NCI-H748 treated with DMSO at 0.1 percent for 48 hours (cell line): Measurements from ENCODE around the gene BRI3BP.
"Not testable (repeated sequence)": the region's sequence is repeated elsewhere in the genome, so short reads cannot be mapped to it uniquely, and the experiment has no call there.

Source experiments
- DNase-seq: peaks from one replicate; lab custom pipeline; 2025; lab: John Stamatoyannopoulos, UW

The BRI3BP gene

DNA sequence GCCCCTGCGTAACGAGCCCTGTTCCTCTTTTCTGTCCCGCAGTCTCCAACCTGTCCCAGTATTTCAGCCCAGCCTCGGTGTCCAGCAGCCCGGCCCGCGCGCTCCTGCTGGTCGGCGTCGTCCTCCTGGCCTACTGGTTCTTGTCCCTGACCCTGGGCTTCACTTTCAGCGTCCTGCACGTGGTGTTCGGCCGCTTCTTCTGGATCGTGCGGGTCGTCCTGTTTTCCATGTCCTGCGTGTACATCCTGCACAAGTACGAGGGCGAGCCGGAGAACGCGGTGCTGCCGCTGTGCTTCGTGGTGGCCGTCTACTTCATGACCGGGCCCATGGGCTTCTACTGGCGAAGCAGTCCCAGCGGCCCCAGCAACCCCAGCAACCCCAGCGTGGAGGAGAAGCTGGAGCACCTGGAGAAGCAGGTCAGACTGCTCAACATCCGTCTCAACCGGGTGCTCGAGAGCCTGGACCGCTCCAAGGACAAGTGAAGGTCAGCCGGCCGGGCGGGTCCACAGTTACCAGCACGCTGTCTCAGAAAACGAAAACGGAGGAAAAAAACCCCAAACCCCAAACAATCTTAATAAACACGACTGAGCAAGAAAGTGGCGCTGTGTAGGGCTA, 31.6 kb downstream of the BRI3BP start:
- no peak for DNase-seq

- no peak for DNase-seq
Observed at GRCh38 chr12:125025606-125026235, 32.3 kb downstream of the BRI3BP start.

DNA sequence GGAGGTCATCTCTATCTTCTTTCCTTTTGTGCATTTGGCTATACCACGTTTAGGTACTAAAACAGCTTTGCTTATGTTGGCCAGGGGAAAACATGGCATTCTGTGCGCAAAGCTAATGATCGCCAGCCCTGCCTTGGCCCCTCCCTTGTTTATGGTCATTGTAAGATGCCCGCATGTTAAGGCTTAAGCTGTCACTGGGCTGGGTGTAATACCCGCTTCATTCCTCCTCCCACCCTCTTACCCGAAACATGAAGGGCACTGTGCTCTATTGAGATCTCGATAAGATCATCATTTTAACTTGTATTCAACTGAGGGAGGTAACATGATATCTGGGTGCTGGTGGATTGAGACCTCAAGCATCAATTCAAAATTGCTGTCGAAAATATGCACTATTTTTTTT, 34.7 kb downstream of the BRI3BP start:
- no peak for DNase-seq

DNA sequence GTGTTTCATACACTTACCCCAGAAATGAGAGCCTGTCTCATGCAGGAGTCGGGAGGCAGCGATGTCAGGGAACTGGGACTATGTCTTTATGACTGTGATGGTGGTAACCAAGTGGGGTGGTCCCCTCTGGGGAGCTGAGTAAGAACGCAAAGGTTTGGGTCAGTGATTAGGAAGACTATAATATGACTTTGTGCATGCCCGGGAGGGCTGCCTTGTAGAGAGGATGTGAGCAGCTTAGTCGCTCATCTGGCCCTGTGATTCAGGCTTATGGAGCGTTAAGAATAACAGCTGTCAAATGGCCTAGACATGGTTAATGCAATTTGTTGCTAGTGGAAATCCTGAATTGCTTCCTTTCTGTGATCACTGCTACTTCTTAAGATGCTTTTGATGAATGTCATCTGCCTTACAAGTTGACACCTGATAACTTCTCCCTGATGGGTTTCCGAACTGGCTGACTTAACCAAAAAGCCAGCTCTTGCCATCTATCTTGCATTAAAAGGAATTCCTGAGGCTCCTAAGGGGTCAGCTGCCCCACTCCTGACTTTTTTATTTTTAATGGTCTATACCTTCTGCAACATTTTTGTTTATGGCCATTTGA, 36.4 kb downstream of the BRI3BP start:
- no peak for DNase-seq

DNA sequence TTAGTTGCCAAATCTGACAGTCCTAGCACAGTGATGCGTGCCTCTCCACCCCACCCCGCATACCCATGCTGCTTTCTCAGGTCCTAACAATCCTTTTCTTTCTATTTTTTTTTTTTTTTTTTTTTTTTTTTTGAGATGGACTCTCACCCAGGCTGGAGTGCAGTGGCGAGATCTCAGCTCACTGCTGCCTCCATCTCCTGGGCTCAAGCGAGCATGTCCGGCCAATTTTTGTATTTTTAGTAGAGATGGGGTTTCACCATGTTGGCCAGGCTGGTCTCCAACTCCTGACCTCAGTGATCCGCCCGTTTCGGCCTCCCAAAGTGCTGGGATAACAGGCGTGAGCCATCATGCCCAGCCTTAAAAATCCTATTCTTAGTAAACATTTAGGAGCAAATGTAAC, 38.0 kb downstream of the BRI3BP start:
- DNase-seq = not testable (repeated sequence)

GRCh38 chr12:125032466-125033152, 39.2 kb downstream of the BRI3BP start:
- DNase-seq = no peak

- DNase-seq = no peak
Observed at GRCh38 chr12:125033288-125033687, 39.8 kb downstream of the BRI3BP start.

GRCh38 chr12:125038976-125039625, 45.7 kb downstream of the BRI3BP start:
- no peak for DNase-seq

GRCh38 chr12:125049093-125049458, 55.6 kb downstream of the BRI3BP start:
- DNase-seq = no peak

DNA sequence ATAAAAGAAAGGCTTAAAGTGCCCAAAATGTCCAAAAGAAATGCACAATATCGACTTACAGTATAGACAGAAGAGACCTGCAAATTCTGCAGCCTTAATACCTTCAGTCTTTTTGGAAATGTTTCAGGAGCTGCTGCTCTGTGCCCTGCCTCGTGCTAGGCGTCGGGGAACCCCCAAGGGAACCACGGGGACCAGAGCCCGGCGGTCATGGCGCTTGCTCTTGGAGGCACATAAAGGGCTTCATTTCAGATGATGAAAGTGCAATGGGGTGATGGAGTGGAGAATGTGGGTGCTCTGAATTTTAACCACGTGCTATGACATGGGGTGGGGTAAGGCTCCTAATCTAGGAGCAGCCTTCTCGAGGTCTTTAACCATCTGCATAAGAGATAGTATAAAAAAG, 57.0 kb downstream of the BRI3BP start:
- DNase-seq = no peak

GRCh38 chr12:125050868-125051267, 57.4 kb downstream of the BRI3BP start:
- no peak for DNase-seq

GRCh38 chr12:125053821-125054220, 60.4 kb downstream of the BRI3BP start:
- no peak for DNase-seq

- DNase-seq = no peak
Observed at GRCh38 chr12:125055591-125055990, 62.1 kb downstream of the BRI3BP start.

DNA sequence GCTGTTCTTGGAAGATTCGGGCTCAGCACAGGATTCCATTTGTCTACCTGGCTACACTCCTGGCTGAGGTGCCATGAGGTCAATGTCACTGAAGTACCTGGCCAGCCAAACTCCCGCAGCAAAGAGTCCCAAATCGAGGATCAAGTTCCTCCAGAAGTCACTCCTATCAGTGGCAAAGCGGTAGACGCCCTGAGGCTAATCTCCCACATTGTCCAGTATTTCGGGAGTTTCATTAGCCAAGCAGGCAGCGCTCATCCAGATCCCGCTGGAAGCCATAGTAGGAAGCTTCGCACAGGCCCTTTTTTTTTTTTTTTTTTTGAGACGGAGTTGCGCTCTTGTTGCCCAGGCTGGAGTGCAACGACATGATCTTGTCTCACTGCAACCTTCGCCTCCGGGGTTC, 62.9 kb downstream of the BRI3BP start:
- no peak for DNase-seq

GRCh38 chr12:125057708-125058107, 64.3 kb downstream of the BRI3BP start:
- no peak for DNase-seq

GRCh38 chr12:125061229-125061628, 67.8 kb downstream of the BRI3BP start:
- no peak for DNase-seq

DNA sequence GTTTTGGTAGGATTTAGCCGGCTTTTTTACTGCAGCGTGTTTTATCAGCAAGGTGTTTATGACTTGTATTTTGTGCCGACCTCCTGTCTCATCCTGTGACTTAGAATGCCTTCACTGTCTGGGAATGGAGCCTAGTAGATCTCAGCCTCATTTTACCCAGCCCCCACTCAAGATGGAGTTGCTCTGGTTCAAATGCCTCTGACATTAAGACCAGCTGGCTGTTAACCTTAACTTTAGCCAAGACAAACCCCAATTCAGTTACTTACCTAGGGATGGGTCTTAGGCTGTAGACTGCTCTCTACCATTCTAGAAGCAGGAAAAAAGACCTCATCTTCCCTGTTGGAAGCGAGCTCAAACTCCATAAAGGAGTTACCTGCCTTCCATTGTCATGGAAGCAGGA, 70.1 kb downstream of the BRI3BP start:
- DNase-seq = not testable (repeated sequence)

DNA sequence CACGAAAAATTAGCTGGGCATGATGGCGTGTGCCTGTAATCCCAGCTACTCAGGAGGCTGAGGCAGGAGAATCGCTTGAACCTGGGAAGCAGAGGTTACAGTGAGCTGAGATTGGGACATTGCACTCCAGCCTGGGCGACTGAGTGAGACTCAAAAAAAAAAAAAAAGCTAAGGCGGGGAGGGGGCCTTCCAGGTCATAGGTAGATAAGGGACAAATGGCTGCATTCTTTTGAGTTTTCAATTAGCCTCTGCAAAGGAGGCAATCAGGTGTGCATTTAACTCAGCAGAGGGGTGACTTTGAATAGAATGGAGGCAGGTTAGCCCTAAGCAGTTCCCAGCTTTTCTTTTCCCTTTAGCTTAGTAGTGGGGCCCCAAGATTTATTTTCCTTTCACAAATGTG, 71.0 kb downstream of the BRI3BP start:
- DNase-seq = no peak

GRCh38 chr12:125065021-125065918, 71.8 kb downstream of the BRI3BP start, which contains the start of gene AACS:
Gene AACS, plus strand, starts transcription at chr12:125065435. Its CDS starts 150 bp downstream, at chr12:125065585.
- DNase-seq = peak; percentile 50

DNA sequence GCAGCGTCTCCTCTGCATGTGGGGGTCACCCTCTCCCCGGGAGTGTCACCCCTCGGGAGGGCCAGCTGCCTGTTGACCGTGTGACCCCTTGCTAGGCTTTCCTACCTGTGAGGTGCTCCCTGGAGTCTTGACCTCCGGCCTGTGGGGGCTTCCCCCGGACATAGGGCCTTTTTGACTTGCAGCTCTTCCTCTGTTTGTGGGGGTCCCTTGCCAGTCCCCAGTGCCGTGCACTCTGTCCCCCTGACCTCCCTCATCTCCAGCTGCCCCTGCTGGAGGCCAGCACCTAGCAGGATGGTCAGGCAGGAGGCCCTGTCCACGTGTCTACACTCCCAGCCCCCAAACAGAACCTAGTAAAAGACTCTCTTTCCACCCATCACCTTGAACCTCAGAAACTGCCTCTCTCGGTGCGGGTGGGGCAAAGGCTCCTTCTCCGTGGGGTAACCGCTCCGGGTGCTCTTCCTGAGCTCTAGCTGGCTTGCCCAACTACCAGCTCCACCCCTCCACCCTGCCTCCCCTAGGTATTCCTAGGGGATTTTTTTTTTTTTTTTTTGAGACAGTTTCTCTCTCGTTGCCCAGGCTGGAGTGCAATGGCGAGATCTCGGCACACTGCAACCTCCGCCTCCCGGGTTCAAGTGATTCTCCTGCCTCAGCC, 72.6 kb downstream of the BRI3BP start:
- no peak for DNase-seq

DNA sequence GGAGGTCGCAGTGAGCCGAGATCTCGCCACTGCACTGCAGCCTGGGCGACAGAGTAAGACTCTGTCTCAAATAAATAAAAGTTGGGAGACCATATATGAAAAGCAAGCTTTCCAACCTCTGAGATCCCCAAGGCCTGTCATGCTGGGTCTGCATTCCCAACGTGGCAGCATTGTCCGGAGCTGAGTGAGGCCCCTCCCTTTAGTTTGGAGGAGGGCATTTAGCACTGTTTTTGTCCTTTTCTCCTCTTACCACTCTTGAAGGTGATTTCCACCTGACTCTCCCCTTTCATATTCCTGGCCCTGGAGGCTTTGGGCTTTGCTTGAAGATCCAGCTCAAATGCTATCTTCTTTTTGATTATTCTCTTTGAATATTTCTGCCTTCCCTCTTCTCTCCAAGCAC, 74.9 kb downstream of the BRI3BP start:
- no peak for DNase-seq
